A549 (cell line): Measurements from ENCODE around the gene URI1. TPM values are rescaled to one million over a fixed set of nuclear protein-coding genes. Genes with fewer than 3 reads are reported as not detected.
A peak's percentile ranks its signal among the peaks of the same experiment; 100 is the strongest.

Experiments
- ATAC-seq, 2 experiments: fragments of 200-7000 bp in 1 of 2; fragments of >200 bp in 1 of 2; cut with Nextera tagmentation in 1 of 2; cut with Tn5 transposase in 1 of 2; 3 replicates each; pipeline versions ENCODE4 v1.8.0 to v1.9.1; 2018 to 2020; ENCODE audit warnings: mild to moderate bottlenecking in 1 of 2, moderate library complexity in 1 of 2
- CTCF ChIA-PET: fragments of 300-600 bp; sonication (Branson Sonifier 250); formaldehyde crosslinking; extraction: SDS; loops from one replicate; lab custom pipeline; 2021; ENCODE audit warnings: antibody characterized with exemption, inconsistent platforms; lab: Yijun Ruan, JAX
- POLR2A ChIA-PET: fragments of 350-600 bp; formaldehyde crosslinking; extraction: SDS; loops from one replicate; lab custom pipeline; 2021; ENCODE audit warnings: antibody characterized with exemption, inconsistent platforms; lab: Yijun Ruan, JAX
- DNase-seq, 2 experiments: peaks; one replicate each; pipeline versions ENCODE4 v3.0.0 to v3.0.0-alpha.2; 2011 to 2016; ENCODE audit warnings: low read depth in 1 of 2, low spot score in 1 of 2
- FAIRE-seq: peaks from 2 replicates; lab custom pipeline; 2011; peaks lifted over from hg19 to GRCh38; lab: Jason Lieb, UNC
- H3K27ac ChIP-seq, 2 experiments: fragments of >200 bp; sonication (Bioruptor Twin); formaldehyde crosslinking; 3 replicates each; pipeline ENCODE4 v1.5.1; 2016 to 2017
- H3K4me1 ChIP-seq: fragments of >200 bp; sonication (Bioruptor Twin); formaldehyde crosslinking; 3 replicates; pipeline ENCODE4 v1.6.1; 2016
- H3K4me2 ChIP-seq: fragments of >200 bp; sonication (Bioruptor Twin); formaldehyde crosslinking; 3 replicates; pipeline ENCODE4 v1.6.1; 2016
- H3K4me3 ChIP-seq: fragments of >200 bp; sonication (Bioruptor Twin); formaldehyde crosslinking; 3 replicates; pipeline ENCODE4 v1.5.1; 2016
- H3K9me3 ChIP-seq: fragments of >200 bp; sonication (Bioruptor Twin); formaldehyde crosslinking; 3 replicates; pipeline ENCODE4 v1.6.1; 2016
- CTCF ChIP-seq: fragments of >200 bp; sonication (Bioruptor Twin); formaldehyde crosslinking; IDR thresholded peaks from 3 replicates; pipeline ENCODE4 v1.5.1; 2016
- FOSB ChIP-seq: fragments of 250-450 bp; sonication (Bioruptor Pico); IDR thresholded peaks from 2 replicates; pipeline ENCODE4 v1.5.0; 2020; ENCODE audit warnings: mild to moderate bottlenecking, moderate library complexity
- FOSL2 ChIP-seq, 2 experiments: fragments of 450-650 bp in 1 of 2; fragments of >200 bp in 1 of 2; sonication (Bioruptor Twin) in 1 of 2; formaldehyde crosslinking; IDR thresholded peaks; 2 replicates each; pipeline versions ENCODE4 v1.5.0 to v1.6.1; 2016 to 2020; ENCODE audit warnings: mild to moderate bottlenecking in 1 of 2, moderate library complexity in 1 of 2
- FOXS1 ChIP-seq: fragments of 250-450 bp; sonication (Bioruptor Pico); IDR thresholded peaks from 2 replicates; pipeline ENCODE4 v1.5.0; 2020; ENCODE audit warnings: mild to moderate bottlenecking, moderate library complexity
- HEYL ChIP-seq: fragments of 250-450 bp; sonication (Bioruptor Pico); IDR thresholded peaks from 2 replicates; pipeline ENCODE4 v1.8.0; 2021; ENCODE audit warnings: mild to moderate bottlenecking, moderate library complexity
- HOXA7 ChIP-seq: fragments of 250-450 bp; sonication (Bioruptor Pico); IDR thresholded peaks from 2 replicates; pipeline ENCODE4 v1.5.0; 2020; ENCODE audit warnings: mild to moderate bottlenecking, moderate library complexity
- JUNB ChIP-seq: fragments of >200 bp; sonication (Bioruptor Twin); formaldehyde crosslinking; IDR thresholded peaks from 2 replicates; pipeline ENCODE4 v1.6.1; 2016
- KDM1A ChIP-seq: fragments of 200-600 bp; sonication (generic); IDR thresholded peaks from 2 replicates; pipeline ENCODE4 v1.6.1; 2016; ENCODE audit warnings: low read depth, mild to moderate bottlenecking
- KDM5A ChIP-seq: fragments of 200-600 bp; sonication (generic); IDR thresholded peaks from 2 replicates; pipeline ENCODE4 v1.6.1; 2016; ENCODE audit warnings: antibody characterized with exemption, mild to moderate bottlenecking
- MYC ChIP-seq: IDR thresholded peaks from 2 replicates; pipeline ENCODE4 v1.6.1; 2012; ENCODE audit warnings: mild to moderate bottlenecking, inconsistent platforms, low read length, improper control_type of control experiment, borderline replicate concordance
- NR3C1 ChIP-seq: fragments of >200 bp; sonication (Bioruptor Twin); formaldehyde crosslinking; IDR thresholded peaks from 3 replicates; pipeline ENCODE4 v1.6.1; 2017
- PHF8 ChIP-seq: fragments of 200-600 bp; sonication (generic); IDR thresholded peaks from 2 replicates; pipeline ENCODE4 v1.6.1; 2016; ENCODE audit warnings: low read depth, mild to moderate bottlenecking, antibody characterized with exemption, moderate library complexity, borderline replicate concordance
- POLR2A ChIP-seq: IDR thresholded peaks from 2 replicates; pipeline ENCODE4 v1.6.1; 2012; ENCODE audit warnings: mild to moderate bottlenecking, low read length
- RAD21 ChIP-seq, 2 experiments: fragments of >200 bp in 1 of 2; sonication (Bioruptor Twin) in 1 of 2; formaldehyde crosslinking in 1 of 2; IDR thresholded peaks in 1 of 2; conservative IDR thresholded peaks in 1 of 2; 2 replicates in 1 of 2; 3 replicates in 1 of 2; pipeline ENCODE4 v1.6.1; 2012 to 2018; ENCODE audit warnings: inconsistent platforms in 1 of 2
- RARB ChIP-seq: fragments of 250-450 bp; sonication (Bioruptor Pico); IDR thresholded peaks from 2 replicates; pipeline ENCODE4 v1.8.0; 2021; ENCODE audit warnings: mild to moderate bottlenecking, moderate library complexity
- SMC3 ChIP-seq: fragments of >200 bp; sonication (Bioruptor Twin); formaldehyde crosslinking; IDR thresholded peaks from 3 replicates; pipeline ENCODE4 v1.6.1; 2018; ENCODE audit warnings: inconsistent platforms
- SREBF2 ChIP-seq: fragments of 450-650 bp; IDR thresholded peaks from 2 replicates; pipeline ENCODE4 v1.6.1; 2014; ENCODE audit warnings: mild to moderate bottlenecking, moderate library complexity
- TFCP2L1 ChIP-seq: fragments of 250-450 bp; sonication (Bioruptor Pico); IDR thresholded peaks from 2 replicates; pipeline ENCODE4 v1.5.0; 2021; ENCODE audit warnings: mild to moderate bottlenecking
- USF2 ChIP-seq: fragments of 450-650 bp; IDR thresholded peaks from 2 replicates; pipeline ENCODE4 v1.6.1; 2014; ENCODE audit warnings: antibody characterized with exemption
- WGBS: methylation state at CpG from one replicate; pipeline ENCODE4 v1.1.6; 2017; ENCODE audit errors: missing lambda C conversion rate; 5-methylcytosine and 5-hydroxymethylcytosine counted together
- polyA plus RNA-seq, 4 experiments: library from polyadenylated mRNA; depleted of rRNA in 3 of 4; stranded (reverse); fragments of >200 nt; fragmentation: RNase III in 1 of 4; extraction: RNeasy Plus Mini Kit Qiagen cat#74134 plus additional on column Dnase treatment in 1 of 4; gene quantifications; 2 replicates in 3 of 4; 3 replicates in 1 of 4; pipeline ENCODE4 v1.2.3, GENCODE V29; 2011 to 2017

URI1 gene
- polyA plus RNA-seq, 2 of the 4 experiments (the other 2 are of a cell fraction), result 116 to 228 TPM

- H3K9me3 ChIP-seq, result no peaks in the 10 kb centered on the region
- ATAC-seq, result no peak
- CTCF ChIA-PET, result interaction anchor here (1.1 to 2.9 kb wide), 2 partner anchors 9 to 24 kb away, joined by 3 to 16 read pairs; no protein-coding TSS in a partner anchor
- TF ChIP-seq NR3C1, result no peak
- TF ChIP-seq SREBF2, result no peak
- TF ChIP-seq SMC3, result no peak
- no peak for TF ChIP-seq TFCP2L1 (CRISPR knock-in tag)
- no peak for TF ChIP-seq RARB (CRISPR knock-in tag)
- TF ChIP-seq CTCF, result no peak
- TF ChIP-seq FOSB (CRISPR knock-in tag), result no peak
- TF ChIP-seq FOXS1 (CRISPR knock-in tag), result no peak
- no peak for TF ChIP-seq HOXA7
- TF ChIP-seq PHF8, result no peak
- no peak for TF ChIP-seq KDM1A
- no peak for TF ChIP-seq FOSL2 (IDR thresholded peaks at IDR 0.05)
- TF ChIP-seq FOSL2 (CRISPR knock-in tag; IDR thresholded peaks at IDR 0.05), result no peak
- TF ChIP-seq MYC, result no peak
- TF ChIP-seq HEYL, result no peak
- TF ChIP-seq USF2, result no peak
- no peak for TF ChIP-seq POLR2A
- no peak for TF ChIP-seq RAD21 (conservative IDR thresholded peaks at IDR 0.05 in 1 of 2, IDR thresholded peaks at IDR 0.05 in 1 of 2)
- TF ChIP-seq KDM5A, result no peak
- TF ChIP-seq, all 56 proteins: peak for 0
- no peak overlapping the region for H3K4me2 ChIP-seq
- DNase-seq, result no peak
- no peaks in the 10 kb centered on the region for H3K4me1 ChIP-seq
- POLR2A ChIA-PET, result interaction anchor here (1.2 kb wide), 1 partner anchor 292 kb away, joined by 3 read pairs; the partner anchor contains the start of gene POP4
- FAIRE-seq, result peak; percentile 51
- no peak overlapping the region for H3K4me3 ChIP-seq
- 23% methylated on average over 3 of the region's 3 CpGs for WGBS
- H3K27ac ChIP-seq, result no peak overlapping the region
Observed at GRCh38 chr19:29897466-29897865, 44.6 kb upstream of the URI1 start.

DNA sequence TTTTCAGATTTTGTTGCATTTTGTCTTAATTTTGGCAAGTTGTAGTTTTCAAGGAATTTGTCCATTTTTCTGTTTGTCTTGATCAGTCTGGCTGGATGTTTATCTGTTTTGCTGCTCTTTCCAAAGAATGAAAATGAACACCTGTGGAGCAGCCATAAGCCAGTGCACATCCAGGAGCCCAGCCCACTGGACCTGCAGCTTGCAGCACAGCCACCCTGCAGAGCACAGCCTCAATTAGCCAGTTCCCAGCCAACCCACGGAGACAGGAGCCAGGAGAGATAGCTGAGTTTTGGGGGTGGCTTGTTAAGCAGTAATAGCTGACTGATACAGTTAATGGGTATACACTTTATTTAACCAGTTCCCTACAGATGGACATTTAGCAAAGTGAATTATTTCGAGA is 38.0 kb upstream of the URI1 start:
- no peak for DNase-seq
- H3K9me3 ChIP-seq, result peaks cover 15% of the 10 kb centered on the region
- ATAC-seq, result no peak
- H3K4me2 ChIP-seq, result no peak overlapping the region
- TF ChIP-seq CTCF (no peak), JUNB (no peak)
- no peak overlapping the region for H3K27ac ChIP-seq
- no peak overlapping the region for H3K4me3 ChIP-seq
- no peaks in the 10 kb centered on the region for H3K4me1 ChIP-seq
- POLR2A ChIA-PET, result no interaction called here
- 3% methylated on average over 2 of the region's 2 CpGs for WGBS
- CTCF ChIA-PET, result interaction anchor here (1.0 to 1.5 kb wide), 6 partner anchors 10 to 52 kb away, joined by 3 to 5 read pairs (median 3); no protein-coding TSS in a partner anchor
- no peak for FAIRE-seq
